Activated CD4-positive, alpha-beta T cell treated with anti-CD3 and anti-CD28 coated beads, Interleukin-2, amount 50 U/mL, for 16 hours (primary cell): Measurements from ENCODE around the gene MIDN.

Experiments
- DNase-seq: peaks from one replicate; pipeline ENCODE4 v3.0.0-alpha.2; 2020

Gene MIDN

GRCh38 chr19:1283207-1283916 lies 35.0 kb downstream of the MIDN start:
- DNase-seq, result no peak

DNA sequence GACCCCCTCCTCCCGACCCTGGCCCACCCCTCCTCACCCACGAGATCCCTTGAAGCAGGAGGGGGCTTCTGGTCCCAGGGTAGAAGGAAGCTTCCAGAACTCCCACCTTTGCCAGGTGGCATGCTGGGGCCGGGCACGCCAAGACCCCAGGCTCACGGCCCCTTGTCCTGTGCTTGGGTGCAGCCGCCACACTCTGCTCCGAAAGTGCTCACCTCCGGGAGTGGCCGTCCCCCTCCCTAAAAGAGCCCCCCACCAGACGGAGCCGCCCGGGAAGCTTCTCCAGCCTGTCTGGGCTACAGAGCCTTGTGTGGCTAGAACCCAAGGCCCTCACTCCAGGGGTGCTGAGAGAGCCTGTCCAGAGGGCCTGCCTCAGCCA lies 35.5 kb downstream of the MIDN start:
- DNase-seq, result no peak

- no peak for DNase-seq
Measured at GRCh38 chr19:1284293-1284978, 36.1 kb downstream of the MIDN start.

DNA sequence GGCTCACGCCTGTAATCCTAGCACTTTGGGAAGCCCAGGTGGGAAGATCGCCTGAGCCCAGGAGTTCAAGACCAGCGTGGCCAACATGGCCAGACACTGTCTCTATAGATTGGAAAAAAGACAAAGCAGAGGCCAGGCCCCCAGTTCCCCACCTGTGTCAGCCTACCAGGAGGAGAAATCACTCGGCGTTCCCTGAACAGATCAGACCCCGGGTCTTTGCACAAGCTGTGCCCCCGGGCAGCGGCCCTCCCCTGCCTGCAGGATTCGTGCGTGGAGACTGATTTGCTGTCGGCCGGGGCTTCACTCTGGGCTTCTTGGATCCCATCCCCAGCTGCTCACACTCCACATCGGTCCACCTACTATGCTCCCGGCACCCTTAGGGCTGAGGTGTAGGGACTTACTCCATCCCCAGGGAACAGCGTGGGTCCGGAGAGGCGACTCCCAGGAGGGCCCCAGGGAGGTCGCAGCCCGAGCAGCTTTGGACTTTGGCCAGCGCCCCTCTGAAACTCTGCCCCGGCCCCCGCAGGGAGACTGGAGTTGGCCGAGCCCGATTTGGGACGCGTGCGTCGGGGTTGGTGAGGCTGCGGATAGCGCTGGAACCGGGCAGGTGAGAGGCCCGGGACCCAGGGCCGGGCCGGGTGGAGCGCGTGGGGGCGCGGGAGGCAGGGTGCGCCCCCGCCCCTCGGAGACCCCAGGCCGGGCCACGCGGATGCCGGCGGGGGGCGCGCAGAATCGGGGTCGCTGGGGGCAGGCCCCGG lies 36.8 kb downstream of the MIDN start:
- no peak for DNase-seq

- no peak for DNase-seq
Measured at GRCh38 chr19:1285737-1286360, 37.5 kb downstream of the MIDN start, which contains the start of gene EFNA2. Gene EFNA2 (plus strand): TSS chr19:1285873. CDS start chr19:1286169, 296 bp downstream.

DNA sequence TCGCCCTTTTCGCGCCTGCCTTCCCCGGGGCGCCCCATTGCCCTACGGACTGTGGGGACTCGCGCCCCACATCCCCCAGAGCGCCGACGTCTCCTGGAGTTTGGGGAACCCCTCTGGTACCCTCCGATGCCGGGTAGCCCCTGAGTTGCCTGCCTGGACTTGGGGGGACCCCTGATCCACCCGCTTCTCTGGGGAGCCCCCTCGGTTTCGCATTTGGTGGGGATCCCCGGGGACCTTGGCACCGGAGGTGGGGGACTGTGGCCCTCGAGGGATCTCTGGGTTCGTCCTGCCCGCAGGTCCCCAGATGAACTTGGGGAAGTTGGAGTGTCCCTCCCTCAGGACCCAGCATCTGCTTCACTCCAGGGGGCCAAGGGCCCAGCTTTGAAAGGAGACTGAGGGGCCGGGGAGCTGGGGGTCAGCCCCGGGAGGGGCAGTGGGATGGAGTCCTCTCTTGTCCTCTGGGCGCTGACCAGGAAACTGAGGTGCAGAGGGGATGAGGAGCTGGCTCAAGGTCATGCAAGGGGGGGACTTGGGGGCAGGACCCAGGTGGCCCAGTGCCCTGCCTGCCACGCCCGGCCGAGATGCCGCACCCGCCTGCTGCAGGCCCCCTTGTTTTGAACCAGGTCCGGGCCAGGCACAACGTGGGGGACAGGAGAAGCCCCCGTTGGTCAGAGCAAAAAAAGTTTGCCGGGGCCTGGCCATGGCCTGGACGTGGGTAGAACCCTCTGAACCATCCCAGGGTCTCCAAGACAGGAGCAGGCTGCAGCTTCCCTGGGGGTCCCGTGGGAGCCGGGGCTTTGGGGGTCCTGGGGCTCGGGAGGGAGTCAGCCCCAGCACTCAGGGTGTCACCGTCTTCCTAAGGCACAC lies 38.3 kb downstream of the MIDN start:
- no peak for DNase-seq

DNA sequence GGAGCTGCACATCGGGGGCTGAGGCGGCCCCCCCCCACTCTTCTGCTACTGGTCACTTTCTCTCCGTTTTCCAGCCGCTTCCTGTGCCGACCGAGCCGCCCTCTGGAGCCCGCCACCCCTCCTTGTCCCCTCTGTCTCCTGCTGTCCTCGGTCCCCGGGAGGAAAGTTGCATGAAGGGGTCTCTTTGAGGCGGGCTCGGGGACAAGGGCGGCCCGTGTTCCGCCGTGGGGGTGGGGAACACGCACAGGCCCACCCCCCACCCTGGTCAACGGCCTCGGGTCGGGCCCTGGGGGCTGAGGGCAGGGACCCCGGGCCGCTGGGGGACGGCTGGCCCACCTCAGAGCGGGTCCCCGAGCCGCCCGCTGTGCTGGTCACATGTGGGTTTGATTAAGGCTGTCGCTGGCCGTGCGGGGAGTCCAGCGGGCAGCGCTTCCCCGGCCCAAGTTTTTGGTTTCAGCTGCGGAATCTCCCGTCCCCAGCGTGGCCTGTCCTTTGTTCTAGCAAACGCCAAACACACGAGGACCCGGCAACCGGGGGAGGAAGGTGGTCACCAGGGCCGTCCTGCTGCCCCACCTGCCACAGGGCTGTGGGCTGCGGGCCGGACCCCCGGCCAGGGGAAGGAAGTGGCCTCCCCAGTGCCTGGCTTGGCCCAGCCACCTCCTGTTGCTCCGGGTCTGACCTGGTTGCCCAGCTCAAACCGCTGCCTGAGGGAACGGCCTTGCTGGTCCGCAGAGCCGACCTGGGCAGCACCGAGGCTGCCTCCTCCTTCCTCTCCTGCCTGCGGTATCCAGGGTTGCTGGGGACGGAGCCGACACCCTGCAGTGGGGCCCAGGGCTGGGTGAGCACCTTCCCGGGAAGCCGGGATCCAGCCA lies 39.2 kb downstream of the MIDN start:
- DNase-seq, result no peak

DNA sequence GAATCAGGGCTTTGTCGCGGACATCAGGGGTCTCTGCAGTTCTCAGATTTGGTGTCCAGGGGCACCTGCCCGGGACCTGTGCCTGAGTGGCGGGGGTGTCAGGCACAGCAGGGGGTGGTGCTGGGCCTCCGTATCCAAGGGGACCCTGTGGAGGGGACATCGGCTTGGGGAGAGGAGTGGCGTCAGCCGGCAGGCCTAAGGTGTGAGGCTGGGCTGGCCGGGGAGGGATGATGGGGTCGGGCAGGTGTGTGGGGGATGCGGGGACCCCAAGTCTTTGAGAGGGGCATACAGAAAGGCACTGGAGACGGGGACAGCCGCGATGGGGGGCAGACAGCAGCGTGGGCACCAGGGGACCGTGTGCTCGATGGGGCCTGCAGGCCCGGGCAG lies 39.8 kb downstream of the MIDN start:
- no peak for DNase-seq

- no peak for DNase-seq
Measured at GRCh38 chr19:1288833-1289685, 40.7 kb downstream of the MIDN start.

GRCh38 chr19:1289686-1290025 lies 41.3 kb downstream of the MIDN start:
- no peak for DNase-seq

DNA sequence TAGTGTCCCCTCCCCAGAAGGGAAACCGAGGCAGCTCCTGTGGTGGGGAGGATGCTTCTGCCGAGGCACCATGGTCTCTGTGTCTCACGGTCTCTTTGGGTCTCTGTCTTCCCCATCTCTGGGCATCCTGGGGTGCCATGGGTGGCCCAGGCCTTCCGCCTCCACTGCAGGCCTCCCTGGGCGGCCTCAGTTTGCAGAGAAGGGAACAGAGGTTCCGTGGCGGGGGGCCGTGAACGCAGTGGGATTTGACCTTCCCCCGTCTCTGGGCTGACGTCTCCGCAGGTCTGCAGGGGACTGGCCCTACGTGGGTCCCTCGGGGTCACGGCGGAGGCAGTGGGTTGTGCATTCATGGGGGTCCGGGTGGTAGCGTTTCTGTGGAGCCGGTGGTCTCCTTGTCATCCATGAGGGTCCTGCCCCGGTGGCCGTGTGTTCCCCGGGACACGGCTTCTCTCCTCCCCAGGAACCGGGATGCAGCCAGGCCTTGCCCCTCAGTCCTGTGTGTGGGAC lies 41.9 kb downstream of the MIDN start:
- DNase-seq, result no peak

GRCh38 chr19:1290703-1291651 lies 42.6 kb downstream of the MIDN start:
- DNase-seq, result no peak

GRCh38 chr19:1291761-1292418 lies 43.5 kb downstream of the MIDN start:
- no peak for DNase-seq

GRCh38 chr19:1292419-1293151 lies 44.2 kb downstream of the MIDN start:
- DNase-seq, result no peak

DNA sequence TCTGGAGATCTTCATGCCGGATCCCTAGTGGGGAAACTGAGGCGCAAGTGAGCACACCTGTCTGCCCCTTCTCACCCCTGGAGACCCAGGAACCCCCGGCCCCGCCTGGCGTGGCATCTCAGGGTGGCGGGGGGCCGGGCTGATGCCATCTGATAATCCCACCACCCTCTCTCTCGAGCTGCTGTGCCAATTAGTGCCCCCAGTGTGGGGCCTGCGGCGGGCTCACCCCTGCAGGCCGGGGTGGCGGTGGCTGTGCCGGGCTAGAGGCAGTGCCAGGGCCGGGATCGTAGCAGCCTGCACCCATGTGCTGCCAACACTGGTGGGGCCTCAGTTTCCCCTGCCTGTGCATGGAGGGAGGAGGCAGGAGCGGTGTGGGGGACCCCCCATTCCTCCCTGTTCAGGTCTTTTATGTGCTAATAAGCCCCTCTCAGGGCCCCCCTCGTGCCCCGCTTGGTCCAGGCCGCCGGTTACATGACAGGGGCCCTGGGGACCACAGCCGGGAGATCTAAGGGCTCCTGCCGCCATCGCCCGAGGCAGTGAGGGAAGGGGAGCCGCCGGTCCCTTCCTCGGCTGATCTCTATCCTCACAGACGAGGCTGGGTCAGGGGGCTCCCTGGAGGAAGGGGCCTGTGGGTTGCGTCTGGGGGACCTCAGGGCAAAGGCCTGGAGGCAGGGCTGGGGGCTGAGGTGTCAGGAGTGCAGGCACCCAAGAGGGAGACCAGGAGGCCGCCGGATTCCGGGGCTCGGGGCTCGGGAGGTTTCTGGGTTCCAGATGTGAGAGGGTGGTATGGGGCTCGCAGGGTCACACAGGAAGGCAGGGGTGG lies 45.6 kb downstream of the MIDN start:
- no peak for DNase-seq

GRCh38 chr19:1294688-1295087 lies 46.3 kb downstream of the MIDN start:
- no peak for DNase-seq
